ENCODE measurements around the gene SNX17. TPM values are rescaled to one million over a fixed set of nuclear protein-coding genes. Genes with fewer than 3 reads are reported as not detected.

Gene SNX17
- total and polyA plus RNA-seq, 2 of the 13 experiments (the other 11 are each of a cell fraction or from before 2014, with no cell fraction given) = 75.0 to 109 TPM

DNA sequence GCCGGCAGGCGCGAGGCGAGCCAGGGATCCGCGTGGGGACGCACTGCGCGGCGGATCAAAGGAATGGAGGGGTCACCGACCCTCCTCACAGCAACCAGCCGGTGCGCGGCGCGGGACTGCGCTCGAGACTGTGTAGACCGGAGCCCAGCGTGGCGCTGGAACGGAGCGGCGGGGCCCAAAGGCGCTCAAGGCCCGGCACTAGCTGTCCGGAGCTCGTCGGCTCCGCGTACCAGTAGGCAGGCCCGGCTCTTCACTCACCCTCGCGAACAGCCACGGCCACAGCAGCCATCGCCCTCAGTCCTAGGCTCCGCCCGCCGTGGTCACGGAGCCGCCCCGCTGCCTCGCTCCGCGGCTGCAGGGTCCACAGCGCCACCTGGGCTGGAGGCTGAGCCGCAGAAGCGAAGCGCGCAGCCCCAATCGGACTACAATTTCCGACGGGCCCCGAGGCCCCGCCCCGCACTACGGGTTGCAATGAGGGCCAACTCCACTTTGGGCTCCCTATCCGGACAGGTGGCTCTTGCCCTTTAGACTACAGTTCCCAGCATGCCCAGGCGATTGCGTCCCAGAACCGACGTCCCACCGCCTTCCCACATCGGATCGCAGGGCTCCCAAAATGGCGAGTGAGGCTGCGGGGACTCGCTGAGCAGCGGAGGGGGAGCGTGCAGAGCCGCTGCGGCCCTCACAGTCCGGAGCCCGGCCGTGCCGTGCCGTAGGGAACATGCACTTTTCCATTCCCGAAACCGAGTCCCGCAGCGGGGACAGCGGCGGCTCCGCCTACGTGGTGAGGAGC lies at the start of gene SNX17, which contains the start of gene EIF2B4 (continued):
- TF ChIP-seq, protein P1, sequence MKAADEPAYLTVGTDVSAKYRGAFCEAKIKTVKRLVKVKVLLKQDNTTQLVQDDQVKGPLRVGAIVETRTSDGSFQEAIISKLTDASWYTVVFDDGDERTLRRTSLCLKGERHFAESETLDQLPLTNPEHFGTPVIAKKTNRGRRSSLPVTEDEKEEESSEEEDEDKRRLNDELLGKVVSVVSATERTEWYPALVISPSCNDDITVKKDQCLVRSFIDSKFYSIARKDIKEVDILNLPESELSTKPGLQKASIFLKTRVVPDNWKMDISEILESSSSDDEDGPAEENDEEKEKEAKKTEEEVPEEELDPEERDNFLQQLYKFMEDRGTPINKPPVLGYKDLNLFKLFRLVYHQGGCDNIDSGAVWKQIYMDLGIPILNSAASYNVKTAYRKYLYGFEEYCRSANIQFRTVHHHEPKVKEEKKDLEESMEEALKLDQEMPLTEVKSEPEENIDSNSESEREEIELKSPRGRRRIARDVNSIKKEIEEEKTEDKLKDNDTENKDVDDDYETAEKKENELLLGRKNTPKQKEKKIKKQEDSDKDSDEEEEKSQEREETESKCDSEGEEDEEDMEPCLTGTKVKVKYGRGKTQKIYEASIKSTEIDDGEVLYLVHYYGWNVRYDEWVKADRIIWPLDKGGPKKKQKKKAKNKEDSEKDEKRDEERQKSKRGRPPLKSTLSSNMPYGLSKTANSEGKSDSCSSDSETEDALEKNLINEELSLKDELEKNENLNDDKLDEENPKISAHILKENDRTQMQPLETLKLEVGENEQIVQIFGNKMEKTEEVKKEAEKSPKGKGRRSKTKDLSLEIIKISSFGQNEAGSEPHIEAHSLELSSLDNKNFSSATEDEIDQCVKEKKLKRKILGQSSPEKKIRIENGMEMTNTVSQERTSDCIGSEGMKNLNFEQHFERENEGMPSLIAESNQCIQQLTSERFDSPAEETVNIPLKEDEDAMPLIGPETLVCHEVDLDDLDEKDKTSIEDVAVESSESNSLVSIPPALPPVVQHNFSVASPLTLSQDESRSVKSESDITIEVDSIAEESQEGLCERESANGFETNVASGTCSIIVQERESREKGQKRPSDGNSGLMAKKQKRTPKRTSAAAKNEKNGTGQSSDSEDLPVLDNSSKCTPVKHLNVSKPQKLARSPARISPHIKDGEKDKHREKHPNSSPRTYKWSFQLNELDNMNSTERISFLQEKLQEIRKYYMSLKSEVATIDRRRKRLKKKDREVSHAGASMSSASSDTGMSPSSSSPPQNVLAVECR (CRISPR knock-in tag; IDR thresholded peaks at IDR 0.05; ENCODE audit: borderline replicate concordance) = peak; percentile 98
- TF ChIP-seq ZC3H13 (CRISPR knock-in tag; IDR thresholded peaks at IDR 0.05) (peak; percentile 97), SCMH1 (CRISPR knock-in tag; IDR thresholded peaks at IDR 0.05; ENCODE audit: borderline replicate concordance) (no peak), ZNF343 (CRISPR knock-in tag; IDR thresholded peaks at IDR 0.05) (peak; percentile 80), JUNB (CRISPR knock-in tag; IDR thresholded peaks at IDR 0.05; ENCODE audit: borderline replicate concordance) (no peak; the same call in 1 of the 2 replicates), NCOR1 (IDR thresholded peaks at IDR 0.05; ENCODE audit: borderline replicate concordance, low read length) (no peak; the same call in 1 of the 2 replicates), ZNF510 (CRISPR knock-in tag; IDR thresholded peaks at IDR 0.05; ENCODE audit: low read depth) (peak; percentile 26; the same call in 1 of the 2 replicates), ZSCAN29 (CRISPR knock-in tag; conservative IDR thresholded peaks at IDR 0.05) (peak; percentile 100), ZNF782 (CRISPR knock-in tag; IDR thresholded peaks at IDR 0.05; ENCODE audit: borderline replicate concordance) (peak; percentile 23; the same call in 1 of the 2 replicates), ZBTB20 (CRISPR knock-in tag; IDR thresholded peaks at IDR 0.05; ENCODE audit: borderline replicate concordance, low read depth) (peak; percentile 82; the same call in 1 of the 2 replicates), MTF2 (CRISPR knock-in tag; IDR thresholded peaks at IDR 0.05; ENCODE audit: borderline replicate concordance) (no peak; the same call in none of the 2 replicates), ZNF652 (CRISPR knock-in tag; IDR thresholded peaks at IDR 0.05; ENCODE audit: borderline replicate concordance, low read depth) (no peak; the same call in 1 of the 2 replicates)
- TF ChIP-seq, protein P2, sequence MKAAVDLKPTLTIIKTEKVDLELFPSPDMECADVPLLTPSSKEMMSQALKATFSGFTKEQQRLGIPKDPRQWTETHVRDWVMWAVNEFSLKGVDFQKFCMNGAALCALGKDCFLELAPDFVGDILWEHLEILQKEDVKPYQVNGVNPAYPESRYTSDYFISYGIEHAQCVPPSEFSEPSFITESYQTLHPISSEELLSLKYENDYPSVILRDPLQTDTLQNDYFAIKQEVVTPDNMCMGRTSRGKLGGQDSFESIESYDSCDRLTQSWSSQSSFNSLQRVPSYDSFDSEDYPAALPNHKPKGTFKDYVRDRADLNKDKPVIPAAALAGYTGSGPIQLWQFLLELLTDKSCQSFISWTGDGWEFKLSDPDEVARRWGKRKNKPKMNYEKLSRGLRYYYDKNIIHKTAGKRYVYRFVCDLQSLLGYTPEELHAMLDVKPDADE (CRISPR knock-in tag; IDR thresholded peaks at IDR 0.05) = peak; percentile 75; the same call in 1 of the 2 replicates
- TF ChIP-seq, protein P3, sequence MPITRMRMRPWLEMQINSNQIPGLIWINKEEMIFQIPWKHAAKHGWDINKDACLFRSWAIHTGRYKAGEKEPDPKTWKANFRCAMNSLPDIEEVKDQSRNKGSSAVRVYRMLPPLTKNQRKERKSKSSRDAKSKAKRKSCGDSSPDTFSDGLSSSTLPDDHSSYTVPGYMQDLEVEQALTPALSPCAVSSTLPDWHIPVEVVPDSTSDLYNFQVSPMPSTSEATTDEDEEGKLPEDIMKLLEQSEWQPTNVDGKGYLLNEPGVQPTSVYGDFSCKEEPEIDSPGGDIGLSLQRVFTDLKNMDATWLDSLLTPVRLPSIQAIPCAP (CRISPR knock-in tag; IDR thresholded peaks at IDR 0.05; ENCODE audit: low read depth) = 0 out of 2 replicates have a peak, but pooled peaks have one; percentile 24
- TF ChIP-seq, protein P4, sequence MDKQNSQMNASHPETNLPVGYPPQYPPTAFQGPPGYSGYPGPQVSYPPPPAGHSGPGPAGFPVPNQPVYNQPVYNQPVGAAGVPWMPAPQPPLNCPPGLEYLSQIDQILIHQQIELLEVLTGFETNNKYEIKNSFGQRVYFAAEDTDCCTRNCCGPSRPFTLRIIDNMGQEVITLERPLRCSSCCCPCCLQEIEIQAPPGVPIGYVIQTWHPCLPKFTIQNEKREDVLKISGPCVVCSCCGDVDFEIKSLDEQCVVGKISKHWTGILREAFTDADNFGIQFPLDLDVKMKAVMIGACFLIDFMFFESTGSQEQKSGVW (CRISPR knock-in tag; IDR thresholded peaks at IDR 0.05; ENCODE audit: borderline replicate concordance) = peak; percentile 25; the same call in 1 of the 2 replicates
- TF ChIP-seq, protein P5, sequence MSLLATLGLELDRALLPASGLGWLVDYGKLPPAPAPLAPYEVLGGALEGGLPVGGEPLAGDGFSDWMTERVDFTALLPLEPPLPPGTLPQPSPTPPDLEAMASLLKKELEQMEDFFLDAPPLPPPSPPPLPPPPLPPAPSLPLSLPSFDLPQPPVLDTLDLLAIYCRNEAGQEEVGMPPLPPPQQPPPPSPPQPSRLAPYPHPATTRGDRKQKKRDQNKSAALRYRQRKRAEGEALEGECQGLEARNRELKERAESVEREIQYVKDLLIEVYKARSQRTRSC (CRISPR knock-in tag; IDR thresholded peaks at IDR 0.05; ENCODE audit: low read depth) = peak; percentile 77; the same call in 1 of the 2 replicates

All from HepG2 (cell line).